Activated T-cell treated with anti-CD3 and anti-CD28 coated beads for 1 hour (primary cell): ENCODE results near the gene NFATC1.

ENCODE experiments used
- DNase-seq: peaks from one replicate; pipeline ENCODE4 v3.0.0-alpha.2; 2020; ENCODE audit warnings: low read depth

NFATC1 gene

DNA sequence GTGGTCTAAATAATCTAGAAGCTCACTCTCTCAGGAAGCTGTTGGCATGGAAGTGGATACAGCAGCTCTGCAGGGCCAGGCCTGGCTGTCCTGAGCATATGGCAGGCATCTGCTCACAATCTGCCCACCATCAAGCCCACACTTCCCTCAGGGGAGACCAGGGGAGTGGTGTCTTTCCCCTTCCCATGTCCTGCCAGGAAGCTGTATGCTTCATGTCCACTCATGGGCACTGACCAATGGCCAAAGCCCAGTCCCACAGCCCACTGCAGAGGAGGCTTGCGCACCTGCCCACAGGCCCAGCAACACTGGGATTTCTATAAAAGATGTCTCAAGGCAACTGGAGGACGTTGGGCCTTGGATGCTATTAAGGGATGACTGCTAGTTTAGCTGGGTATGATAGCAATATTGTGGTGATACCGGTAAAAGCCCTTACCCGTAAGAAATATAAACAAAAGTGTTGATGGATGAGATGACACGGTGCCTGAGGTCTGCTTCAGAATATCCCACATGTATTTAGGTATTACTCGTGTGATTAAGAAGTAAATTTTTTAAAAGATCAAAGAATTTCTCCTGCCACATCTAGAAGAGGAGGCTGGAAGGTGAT is 177.2 kb downstream of the NFATC1 start:
- no peak for DNase-seq

DNA sequence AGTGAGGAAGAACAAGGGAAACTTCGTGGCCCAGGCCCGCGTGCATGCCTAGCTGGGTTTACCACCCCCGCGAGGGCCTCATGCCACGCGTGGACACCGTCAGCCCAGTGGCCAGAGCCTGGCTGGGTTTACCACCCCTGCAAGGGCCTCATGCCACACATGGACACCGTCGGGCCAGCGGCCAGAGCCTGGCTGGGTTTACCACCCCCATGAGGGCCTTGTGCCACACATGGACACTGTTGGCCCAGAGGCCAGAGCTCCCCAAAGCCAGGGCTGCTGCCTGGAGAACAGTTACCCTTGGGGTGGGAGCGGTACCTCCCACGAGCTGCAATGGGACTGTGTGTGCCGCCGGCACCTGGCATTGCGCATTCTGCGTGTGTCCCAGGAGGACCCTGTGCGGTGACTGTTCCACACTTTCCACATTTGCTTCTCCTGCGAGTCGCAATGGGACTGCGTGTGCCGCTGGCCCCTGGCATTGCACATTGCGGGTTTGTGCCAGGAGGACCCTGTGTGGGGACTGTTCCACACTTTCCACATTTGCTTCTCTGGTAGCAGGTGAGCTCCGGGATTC is 178.3 kb downstream of the NFATC1 start:
- DNase-seq, result no peak

DNA sequence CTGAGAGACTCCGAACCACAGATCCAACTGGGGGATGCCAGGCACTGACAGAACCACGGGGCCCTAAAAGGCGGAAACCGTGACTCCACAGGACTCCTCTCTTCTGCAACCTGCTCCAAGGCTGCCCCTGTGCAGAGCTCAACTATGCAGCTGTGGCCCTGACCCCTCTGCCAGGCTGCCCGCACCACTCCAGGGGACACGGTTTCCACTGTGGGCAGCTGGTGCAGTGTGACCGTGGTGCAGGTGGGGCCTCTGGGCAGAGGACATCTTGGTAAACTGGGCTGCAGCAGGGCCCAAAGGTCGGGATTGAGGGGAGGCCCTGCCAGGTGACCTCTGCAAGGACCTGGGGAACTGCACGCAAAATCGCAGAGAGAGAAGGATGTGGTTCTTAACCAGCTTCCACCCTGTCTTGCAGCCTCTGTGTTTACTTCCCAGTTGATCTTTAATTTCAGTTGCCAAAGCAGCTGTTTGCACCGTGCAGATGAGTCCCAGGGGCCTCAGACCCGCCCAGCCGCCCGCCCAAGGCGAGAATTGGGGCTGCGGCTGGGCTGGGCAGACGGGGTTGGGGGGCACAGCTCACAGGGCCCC is 179.3 kb downstream of the NFATC1 start:
- DNase-seq, result no peak

DNA sequence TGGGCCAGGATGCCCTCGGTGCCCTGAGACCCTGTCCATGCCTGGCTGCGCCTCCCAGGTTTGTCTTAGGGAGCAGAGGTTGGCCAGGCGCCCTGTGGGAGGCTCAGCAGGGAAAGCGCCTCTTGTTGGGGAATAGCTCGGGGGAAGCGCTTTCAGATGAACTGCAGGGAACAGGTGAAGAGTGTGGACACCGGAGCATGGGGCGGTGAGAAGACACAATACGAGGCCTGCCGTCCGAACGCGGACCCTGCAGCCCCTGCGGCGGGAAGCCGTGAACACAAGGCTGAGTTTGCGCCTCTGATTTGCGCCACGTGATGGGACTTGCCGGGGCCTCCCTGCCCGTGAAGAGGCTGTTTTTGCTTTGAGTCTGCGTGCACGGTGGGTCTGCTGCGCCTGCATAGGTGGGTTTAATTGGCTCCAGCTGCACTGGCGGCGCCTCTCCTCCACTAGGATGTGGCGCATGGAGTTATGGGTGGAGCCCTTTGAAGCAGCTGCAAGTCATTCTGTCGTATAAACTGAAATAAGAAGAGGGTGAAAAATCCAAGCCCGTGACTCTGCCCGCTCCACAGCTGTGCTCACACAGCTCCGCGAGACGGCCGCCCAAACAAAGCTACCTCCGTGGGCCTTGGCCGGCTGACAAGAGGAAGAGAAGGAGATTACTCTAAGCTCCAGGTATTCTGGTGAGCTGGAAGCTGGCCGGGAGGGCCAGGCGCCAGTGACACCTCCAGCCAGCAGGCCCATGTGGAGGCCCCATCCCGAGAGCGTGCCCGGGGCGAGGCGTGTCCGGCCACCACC is 180.4 kb downstream of the NFATC1 start:
- no peak for DNase-seq

DNA sequence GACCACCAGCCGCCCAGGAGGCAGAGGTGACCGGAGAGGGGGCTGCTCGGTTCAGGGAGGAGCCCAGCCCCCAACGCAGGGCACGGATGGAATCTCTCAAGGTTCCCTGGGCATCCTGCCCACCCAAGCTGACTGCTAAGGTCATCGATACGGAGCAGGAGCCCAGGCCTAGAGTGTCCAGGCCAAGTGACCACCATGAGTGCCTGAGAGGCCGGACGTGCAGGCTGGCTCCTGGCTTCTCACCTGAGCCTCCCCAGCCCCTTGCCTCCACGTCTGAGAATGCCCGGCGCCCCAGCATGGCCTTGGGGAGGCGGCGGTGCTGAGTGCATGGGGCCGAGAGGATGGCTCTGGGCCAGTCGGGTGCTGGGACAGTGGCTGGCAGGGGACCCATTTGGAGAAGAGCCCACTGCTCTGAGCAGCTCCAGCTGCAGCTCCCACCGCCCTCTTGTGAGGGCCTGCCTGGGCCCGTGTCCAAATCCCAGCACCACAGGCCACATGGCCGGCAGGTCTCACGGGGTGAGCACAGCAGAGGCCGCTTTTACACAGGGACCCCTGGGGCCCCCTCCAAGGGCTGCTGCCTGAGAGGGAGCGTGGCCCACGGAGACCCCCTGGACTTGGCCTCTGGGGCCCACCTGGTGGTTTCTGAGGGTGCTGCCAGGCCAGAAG is 181.1 kb downstream of the NFATC1 start:
- DNase-seq, result no peak

DNA sequence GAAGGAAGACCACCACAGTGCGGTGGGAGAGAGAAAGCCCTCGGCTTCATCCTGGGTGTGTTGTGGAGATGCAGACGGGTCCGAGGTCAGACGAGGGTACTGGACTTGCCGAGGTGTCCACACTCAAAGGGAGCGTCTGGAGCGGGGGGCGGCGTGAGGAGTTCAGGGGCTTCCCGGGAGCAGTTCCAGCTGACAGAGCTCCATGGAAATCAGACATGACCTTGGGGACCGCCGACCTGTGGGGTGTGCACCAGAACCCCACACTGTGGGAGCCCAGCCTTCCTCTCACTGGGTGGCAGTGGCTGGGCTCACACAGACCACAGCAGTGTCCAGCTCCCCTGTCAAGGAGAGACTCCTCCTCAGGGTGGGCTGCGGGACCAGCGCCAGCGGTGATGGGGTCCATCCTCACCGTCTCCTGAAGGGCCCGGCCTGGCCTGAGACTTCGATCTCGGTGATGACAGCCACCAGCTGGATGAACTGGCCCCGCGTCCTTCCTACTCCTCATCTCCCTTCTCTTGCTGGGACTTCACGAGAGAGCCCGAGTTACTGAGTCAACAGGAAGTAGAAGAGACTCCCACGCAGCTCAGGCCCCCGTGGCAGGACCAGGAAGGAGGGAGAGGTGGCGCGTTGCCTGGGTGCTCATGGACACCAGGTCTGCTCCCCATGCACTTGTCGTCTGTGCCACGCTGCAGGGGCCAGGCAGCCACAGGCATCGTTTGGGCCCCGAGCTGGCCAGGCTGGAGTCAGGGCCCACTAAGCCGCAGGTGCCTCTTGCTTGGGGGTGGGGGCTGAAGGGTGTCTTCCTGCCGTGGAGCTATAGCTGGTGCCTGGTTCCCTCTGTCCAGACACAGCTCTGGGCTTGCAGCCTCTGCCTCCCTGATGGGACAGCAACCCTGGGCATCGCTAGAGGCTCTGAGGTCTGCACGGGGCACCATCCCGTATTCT is 182.0 kb downstream of the NFATC1 start:
- DNase-seq, result no peak

DNA sequence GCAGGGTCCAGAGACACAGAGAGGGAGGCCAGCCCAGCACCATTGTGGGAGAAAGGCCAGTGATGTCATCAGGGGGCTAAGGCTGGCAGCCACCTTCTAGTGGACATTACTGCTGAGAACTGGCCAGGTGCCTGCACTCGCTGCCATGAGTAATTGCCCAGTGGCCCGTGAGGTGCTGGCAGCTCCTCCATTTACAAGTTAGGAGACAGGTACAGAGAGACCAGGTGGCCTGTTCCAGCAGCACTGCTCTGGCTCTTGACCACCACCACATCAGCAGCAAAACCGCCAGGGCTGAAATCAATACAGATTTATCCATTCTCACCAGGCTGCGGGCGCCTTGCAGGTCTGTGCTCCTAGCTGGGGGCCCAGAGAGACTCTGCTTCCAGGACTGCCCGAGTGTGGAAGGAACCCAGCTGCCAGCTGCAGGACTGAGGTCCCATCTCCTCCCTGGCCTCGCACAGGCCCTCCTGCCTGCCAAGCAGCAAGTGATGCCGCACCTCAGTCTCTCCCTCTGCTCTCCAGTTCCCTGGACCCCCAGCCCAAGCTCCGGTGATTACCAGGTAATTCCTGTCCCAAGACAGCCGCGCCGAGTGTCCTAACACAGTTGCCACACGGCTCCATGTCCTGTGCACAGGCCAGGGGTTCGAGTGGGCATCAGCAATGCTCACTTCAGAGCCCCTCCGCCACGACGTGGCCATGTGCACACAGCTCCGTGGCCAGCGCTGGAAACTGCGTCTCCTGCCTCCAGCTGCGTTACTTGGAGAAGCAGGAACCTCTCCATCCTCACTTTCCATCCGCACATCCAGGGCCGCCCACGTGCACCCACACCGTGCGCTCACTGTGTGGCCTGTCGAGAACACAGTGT is 182.9 kb downstream of the NFATC1 start:
- DNase-seq, result no peak
